Inflammatory macrophage treated with lipopolysaccharide for 4 hours (primary cell): ENCODE results near the gene CYP4F12.

ENCODE experiments used
- DNase-seq: peaks from one replicate; pipeline ENCODE4 v3.0.0-alpha.2; 2020

Gene CYP4F12

GRCh38 chr19:15717809-15718208 is 44.9 kb downstream of the CYP4F12 start:
- DNase-seq = no peak

- DNase-seq = no peak
Observed at GRCh38 chr19:15721268-15721667, 48.4 kb downstream of the CYP4F12 start.

GRCh38 chr19:15722956-15723355 is 50.1 kb downstream of the CYP4F12 start:
- DNase-seq = no peak

- DNase-seq = no peak
Observed at GRCh38 chr19:15727724-15728123, 54.8 kb downstream of the CYP4F12 start, which contains the start of gene OR10H2. OR10H2 (plus strand) TSS chr19:15728024; CDS start chr19:15728044, 20 bp downstream.

GRCh38 chr19:15730538-15730937 is 57.7 kb downstream of the CYP4F12 start:
- DNase-seq = no peak

- no peak for DNase-seq
Observed at GRCh38 chr19:15732388-15732787, 59.5 kb downstream of the CYP4F12 start.

GRCh38 chr19:15733895-15734294 is 61.0 kb downstream of the CYP4F12 start:
- no peak for DNase-seq

- no peak for DNase-seq
Observed at GRCh38 chr19:15737722-15738121, 64.8 kb downstream of the CYP4F12 start, which contains the start of gene OR10H3. OR10H3 (plus strand) TSS chr19:15737985; CDS start chr19:15741393, 3,408 bp downstream.

GRCh38 chr19:15740785-15741184 is 67.9 kb downstream of the CYP4F12 start:
- no peak for DNase-seq
